H1 (cell line): ENCODE data around the gene CRYBB1.

ENCODE experiments used
- BCL11A ChIP-seq, 2 experiments: IDR thresholded peaks; one replicate each; pipeline ENCODE4 v1.6.1; 2011; ENCODE audit warnings: low read depth in 2 of 2, low read length in 2 of 2, mild to moderate bottlenecking in 2 of 2
- BRCA1 ChIP-seq: IDR thresholded peaks from 2 replicates; pipeline ENCODE4 v1.6.1; 2012; ENCODE audit warnings: low read depth, low read length, improper control_type of control experiment
- TF ChIP-seq, protein P1 (sequence below), 3 experiments: IDR thresholded peaks; 1 replicate in 2 of 3; 2 replicates in 1 of 3; pipeline versions ENCODE4 v1.5.1 to v1.6.1; 2011; ENCODE audit warnings: low read length in 3 of 3, mild to moderate bottlenecking in 3 of 3, inconsistent platforms in 2 of 3, low read depth in 1 of 3, moderate library complexity in 1 of 3; ENCODE audit not compliant: insufficient read depth in 1 of 3; ENCODE audit errors: control extremely low read depth in 1 of 3

DNA sequence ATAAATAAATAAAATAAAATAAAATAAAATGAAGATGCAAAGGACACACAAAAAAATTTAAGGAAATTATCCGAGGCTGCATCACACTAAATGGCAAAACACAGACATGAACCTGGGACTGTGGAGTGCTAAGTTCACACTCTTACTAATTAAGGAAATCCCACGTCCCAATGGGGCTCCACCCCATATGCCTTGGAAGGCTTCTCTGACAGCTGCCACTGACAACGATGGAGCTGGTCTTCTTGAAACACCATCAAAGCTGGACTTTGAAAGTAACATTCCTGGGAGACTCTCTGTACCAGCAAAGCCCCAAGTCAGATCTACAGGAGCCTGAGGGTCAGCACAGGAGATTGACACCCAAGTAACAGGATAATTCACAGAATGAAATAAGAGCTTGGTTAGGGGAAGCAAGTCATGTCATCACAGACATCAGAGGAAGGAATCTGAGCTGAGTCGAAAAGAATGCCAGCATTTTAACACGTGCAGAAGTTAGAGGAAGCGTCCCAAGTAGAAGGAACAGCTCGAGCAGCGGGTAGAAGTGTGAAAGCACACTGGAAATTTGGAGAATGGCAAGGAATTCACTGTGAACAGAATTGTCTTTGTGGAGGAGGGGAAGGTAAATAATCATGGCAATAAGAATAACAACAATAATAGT lies 41.7 kb downstream of the CRYBB1 start:
- TF ChIP-seq, protein P1, sequence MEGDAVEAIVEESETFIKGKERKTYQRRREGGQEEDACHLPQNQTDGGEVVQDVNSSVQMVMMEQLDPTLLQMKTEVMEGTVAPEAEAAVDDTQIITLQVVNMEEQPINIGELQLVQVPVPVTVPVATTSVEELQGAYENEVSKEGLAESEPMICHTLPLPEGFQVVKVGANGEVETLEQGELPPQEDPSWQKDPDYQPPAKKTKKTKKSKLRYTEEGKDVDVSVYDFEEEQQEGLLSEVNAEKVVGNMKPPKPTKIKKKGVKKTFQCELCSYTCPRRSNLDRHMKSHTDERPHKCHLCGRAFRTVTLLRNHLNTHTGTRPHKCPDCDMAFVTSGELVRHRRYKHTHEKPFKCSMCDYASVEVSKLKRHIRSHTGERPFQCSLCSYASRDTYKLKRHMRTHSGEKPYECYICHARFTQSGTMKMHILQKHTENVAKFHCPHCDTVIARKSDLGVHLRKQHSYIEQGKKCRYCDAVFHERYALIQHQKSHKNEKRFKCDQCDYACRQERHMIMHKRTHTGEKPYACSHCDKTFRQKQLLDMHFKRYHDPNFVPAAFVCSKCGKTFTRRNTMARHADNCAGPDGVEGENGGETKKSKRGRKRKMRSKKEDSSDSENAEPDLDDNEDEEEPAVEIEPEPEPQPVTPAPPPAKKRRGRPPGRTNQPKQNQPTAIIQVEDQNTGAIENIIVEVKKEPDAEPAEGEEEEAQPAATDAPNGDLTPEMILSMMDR (IDR thresholded peaks at IDR 0.05; ENCODE audit: control extremely low read depth in 1 of 3, insufficient read depth in 1 of 3, low read depth in 1 of 3, low read length in 3 of 3) = no peak
- TF ChIP-seq BRCA1 = no peak
- no peak for TF ChIP-seq BCL11A (IDR thresholded peaks at IDR 0.05; ENCODE audit: low read depth in 2 of 2, low read length in 2 of 2)
